PFSK-1 (cell line): ENCODE data around the gene CCNYL1.

Source experiments
- FOXP2 ChIP-seq: optimal IDR thresholded peaks from 2 replicates; pipeline ENCODE3; 2011; ENCODE audit warnings: borderline replicate concordance, control low read depth, inconsistent platforms; ENCODE audit not compliant: insufficient read depth; ENCODE audit errors: extremely low read length, extremely low read depth
- POLR2AphosphoS5 ChIP-seq: IDR thresholded peaks from 2 replicates; pipeline ENCODE4 v1.6.1; 2012; ENCODE audit warnings: low read depth, mild to moderate bottlenecking, control low read depth, low read length, moderate library complexity
- SIN3A ChIP-seq: IDR thresholded peaks from 2 replicates; pipeline ENCODE4 v1.6.1; 2012; ENCODE audit warnings: mild to moderate bottlenecking, low read length, moderate library complexity, borderline replicate concordance; ENCODE audit not compliant: insufficient read depth
- TF ChIP-seq, protein P1 (sequence below), 2 experiments: IDR thresholded peaks; 2 replicates each; pipeline versions ENCODE4 v1.6.1 to v1.8.0; 2011 to 2012; ENCODE audit warnings: low read depth in 2 of 2, low read length in 2 of 2, control low read depth in 1 of 2, inconsistent platforms in 1 of 2, mild to moderate bottlenecking in 1 of 2, moderate library complexity in 1 of 2; ENCODE audit not compliant: insufficient read depth in 1 of 2

DNA sequence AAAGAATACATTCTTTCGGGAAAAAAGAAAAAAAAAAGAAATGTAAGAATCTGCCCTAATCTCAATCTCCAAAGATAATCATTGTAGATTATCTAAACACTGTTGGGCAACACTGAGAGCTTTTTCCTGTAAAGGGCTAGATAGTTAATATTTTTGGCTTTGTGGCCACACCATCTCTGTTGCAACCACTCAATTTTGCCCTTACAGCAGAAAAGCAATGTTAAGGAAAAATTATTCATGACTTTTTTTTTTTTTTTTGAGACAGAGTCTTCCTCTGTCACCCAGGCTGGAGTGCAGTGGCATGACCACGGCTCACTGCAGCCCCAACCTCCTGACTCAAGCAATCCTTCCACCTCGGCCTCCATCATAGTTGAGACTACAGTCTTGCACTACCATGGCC lies 75.6 kb downstream of the CCNYL1 start:
- TF ChIP-seq SIN3A (no peak), POLR2AphosphoS5 (no peak), FOXP2 (no peak)
- TF ChIP-seq, protein P1, sequence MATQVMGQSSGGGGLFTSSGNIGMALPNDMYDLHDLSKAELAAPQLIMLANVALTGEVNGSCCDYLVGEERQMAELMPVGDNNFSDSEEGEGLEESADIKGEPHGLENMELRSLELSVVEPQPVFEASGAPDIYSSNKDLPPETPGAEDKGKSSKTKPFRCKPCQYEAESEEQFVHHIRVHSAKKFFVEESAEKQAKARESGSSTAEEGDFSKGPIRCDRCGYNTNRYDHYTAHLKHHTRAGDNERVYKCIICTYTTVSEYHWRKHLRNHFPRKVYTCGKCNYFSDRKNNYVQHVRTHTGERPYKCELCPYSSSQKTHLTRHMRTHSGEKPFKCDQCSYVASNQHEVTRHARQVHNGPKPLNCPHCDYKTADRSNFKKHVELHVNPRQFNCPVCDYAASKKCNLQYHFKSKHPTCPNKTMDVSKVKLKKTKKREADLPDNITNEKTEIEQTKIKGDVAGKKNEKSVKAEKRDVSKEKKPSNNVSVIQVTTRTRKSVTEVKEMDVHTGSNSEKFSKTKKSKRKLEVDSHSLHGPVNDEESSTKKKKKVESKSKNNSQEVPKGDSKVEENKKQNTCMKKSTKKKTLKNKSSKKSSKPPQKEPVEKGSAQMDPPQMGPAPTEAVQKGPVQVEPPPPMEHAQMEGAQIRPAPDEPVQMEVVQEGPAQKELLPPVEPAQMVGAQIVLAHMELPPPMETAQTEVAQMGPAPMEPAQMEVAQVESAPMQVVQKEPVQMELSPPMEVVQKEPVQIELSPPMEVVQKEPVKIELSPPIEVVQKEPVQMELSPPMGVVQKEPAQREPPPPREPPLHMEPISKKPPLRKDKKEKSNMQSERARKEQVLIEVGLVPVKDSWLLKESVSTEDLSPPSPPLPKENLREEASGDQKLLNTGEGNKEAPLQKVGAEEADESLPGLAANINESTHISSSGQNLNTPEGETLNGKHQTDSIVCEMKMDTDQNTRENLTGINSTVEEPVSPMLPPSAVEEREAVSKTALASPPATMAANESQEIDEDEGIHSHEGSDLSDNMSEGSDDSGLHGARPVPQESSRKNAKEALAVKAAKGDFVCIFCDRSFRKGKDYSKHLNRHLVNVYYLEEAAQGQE (IDR thresholded peaks at IDR 0.05; ENCODE audit: insufficient read depth in 1 of 2, low read depth in 2 of 2, low read length in 2 of 2): no peak
